Liver (tissue), 4 donors: ENCODE measurements around the gene LUZP4. TPM values are rescaled to one million over a fixed set of nuclear protein-coding genes. Genes with fewer than 3 reads are reported as not detected.

ENCODE experiments used
- polyA plus RNA-seq, 2 donors: library from polyadenylated mRNA; stranded (reverse) in 1 of 2; unstranded in 1 of 2; fragments of 200-250 nt in 1 of 2; fragments of >200 nt in 1 of 2; fragmentation: Nextera tagmentation in 1 of 2; extraction: Ambion mirVana in 1 of 2; gene quantifications; one replicate each; pipeline versions ENCODE4 v1.2.1 to v1.2.3, GENCODE V29; 2013 to 2015
- total RNA-seq, 2 donors: library from RNA; depleted of rRNA; stranded (reverse); fragments of >200 nt; gene quantifications; one replicate each; pipeline ENCODE4 v1.2.3, GENCODE V29; 2014
- donor health status: healthy.
- donor health status: healthy.
- donor health status: healthy.

Gene LUZP4
- total and polyA plus RNA-seq, 4 donors: not detected

Other genes starting within 250 kb of the LUZP4 start
- not detected for gene RBMXL3, start 100.3 kb upstream of the LUZP4 start, total RNA-seq
- gene RBMXL3, start 100.3 kb upstream of the LUZP4 start, polyA plus RNA-seq: not detected
- gene LRCH2, start 55.6 kb upstream of the LUZP4 start, total RNA-seq: under 1 TPM; 0.42 TPM
- under 1 TPM; 0.06 to 0.07 TPM for gene LRCH2, start 55.6 kb upstream of the LUZP4 start, polyA plus RNA-seq